WERI-Rb-1 (cell line): Measurements from ENCODE around the gene CFAP410.

Experiments
- DNase-seq: peaks from one replicate; pipeline ENCODE4 v3.0.0-alpha.2; 2020
- H3K27ac ChIP-seq: fragments of 250-450 bp; sonication (Bioruptor Pico); 2 replicates; pipeline ENCODE4 v1.5.1; 2020; ENCODE audit warnings: mild to moderate bottlenecking, moderate library complexity
- H3K27me3 ChIP-seq: fragments of 250-450 bp; sonication (Bioruptor Pico); 2 replicates; pipeline ENCODE4 v1.5.1; 2021; ENCODE audit warnings: mild to moderate bottlenecking, low read depth, moderate library complexity; ENCODE audit not compliant: insufficient read depth, severe bottlenecking
- H3K36me3 ChIP-seq: fragments of 250-450 bp; sonication (Bioruptor Pico); 2 replicates; pipeline ENCODE4 v1.5.1; 2020; ENCODE audit warnings: mild to moderate bottlenecking, moderate library complexity
- H3K4me3 ChIP-seq: 2 replicates; pipeline ENCODE4 v1.5.1; 2011; ENCODE audit warnings: low read depth, mild to moderate bottlenecking, control low read depth, low read length
- H3K9me3 ChIP-seq: fragments of 250-450 bp; sonication (Bioruptor Pico); 2 replicates; pipeline ENCODE4 v1.5.1; 2021; ENCODE audit warnings: mild to moderate bottlenecking, moderate library complexity; ENCODE audit not compliant: severe bottlenecking
- TF ChIP-seq, protein P1 (sequence below): IDR thresholded peaks from 2 replicates; pipeline ENCODE4 v1.5.1; 2011; ENCODE audit warnings: low read depth, mild to moderate bottlenecking, control low read depth, inconsistent platforms, low read length

Gene CFAP410

DNA sequence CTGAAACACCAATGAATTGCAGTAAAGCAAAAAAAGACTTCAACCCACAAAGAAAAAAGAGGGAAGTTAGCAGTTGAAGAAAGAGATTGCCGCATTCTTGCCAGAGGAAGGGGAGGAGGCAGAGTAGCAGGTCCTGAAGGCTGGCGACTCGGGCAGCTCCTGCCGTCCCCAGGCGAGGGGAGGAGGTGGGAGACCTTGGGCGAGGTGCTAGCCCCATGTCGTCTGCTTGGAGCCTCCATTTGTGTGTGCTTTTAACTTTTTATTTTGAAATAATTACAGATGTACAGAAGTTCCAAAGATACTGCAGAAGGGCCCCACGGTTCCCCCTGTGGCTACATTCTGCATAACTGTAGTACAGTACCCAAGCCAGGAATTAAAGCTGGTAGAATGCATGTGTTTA is 21.0 kb upstream of the CFAP410 start:
- H3K4me3 ChIP-seq = no peak overlapping the region

DNA sequence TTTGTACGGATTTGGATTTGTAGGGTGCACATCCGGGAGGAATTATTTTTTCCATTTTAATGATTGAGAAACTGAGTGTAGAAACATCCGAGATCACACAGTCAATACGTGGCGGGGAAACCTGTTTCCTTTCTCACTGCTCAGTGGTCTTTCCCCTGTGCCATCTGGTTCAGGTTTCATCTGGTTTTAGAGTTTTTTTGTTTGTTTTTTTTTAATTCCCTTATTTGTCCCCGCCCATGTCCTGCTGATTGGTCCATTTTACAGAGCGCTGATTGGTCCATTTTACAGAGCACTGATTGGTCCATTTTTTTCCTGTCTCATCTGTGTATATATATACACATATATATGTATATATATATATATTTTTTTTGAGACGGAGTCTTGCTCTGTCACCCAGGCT is 20.2 kb upstream of the CFAP410 start:
- H3K27ac ChIP-seq = no peak overlapping the region
- H3K4me3 ChIP-seq = no peak overlapping the region
- TF ChIP-seq, protein P1, sequence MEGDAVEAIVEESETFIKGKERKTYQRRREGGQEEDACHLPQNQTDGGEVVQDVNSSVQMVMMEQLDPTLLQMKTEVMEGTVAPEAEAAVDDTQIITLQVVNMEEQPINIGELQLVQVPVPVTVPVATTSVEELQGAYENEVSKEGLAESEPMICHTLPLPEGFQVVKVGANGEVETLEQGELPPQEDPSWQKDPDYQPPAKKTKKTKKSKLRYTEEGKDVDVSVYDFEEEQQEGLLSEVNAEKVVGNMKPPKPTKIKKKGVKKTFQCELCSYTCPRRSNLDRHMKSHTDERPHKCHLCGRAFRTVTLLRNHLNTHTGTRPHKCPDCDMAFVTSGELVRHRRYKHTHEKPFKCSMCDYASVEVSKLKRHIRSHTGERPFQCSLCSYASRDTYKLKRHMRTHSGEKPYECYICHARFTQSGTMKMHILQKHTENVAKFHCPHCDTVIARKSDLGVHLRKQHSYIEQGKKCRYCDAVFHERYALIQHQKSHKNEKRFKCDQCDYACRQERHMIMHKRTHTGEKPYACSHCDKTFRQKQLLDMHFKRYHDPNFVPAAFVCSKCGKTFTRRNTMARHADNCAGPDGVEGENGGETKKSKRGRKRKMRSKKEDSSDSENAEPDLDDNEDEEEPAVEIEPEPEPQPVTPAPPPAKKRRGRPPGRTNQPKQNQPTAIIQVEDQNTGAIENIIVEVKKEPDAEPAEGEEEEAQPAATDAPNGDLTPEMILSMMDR = no peak
- DNase-seq = no peak
- no peaks in the 10 kb centered on the region for H3K27me3 ChIP-seq
- H3K9me3 ChIP-seq = peaks cover 2% of the 10 kb centered on the region
- H3K36me3 ChIP-seq = no peaks in the 10 kb centered on the region

More for the DNA sequence above, 21.0 kb upstream of the CFAP410 start:
- Histone ChIP-seq H3K36me3 (no peaks in the 10 kb centered on the region), H3K27ac (no peak overlapping the region), H3K9me3 (peaks cover 2% of the 10 kb centered on the region), H3K27me3 (no peaks in the 10 kb centered on the region)
- DNase-seq = no peak
- TF ChIP-seq, protein P1 = 0 out of 2 replicates have a peak, but pooled peaks have one; percentile 17

DNA sequence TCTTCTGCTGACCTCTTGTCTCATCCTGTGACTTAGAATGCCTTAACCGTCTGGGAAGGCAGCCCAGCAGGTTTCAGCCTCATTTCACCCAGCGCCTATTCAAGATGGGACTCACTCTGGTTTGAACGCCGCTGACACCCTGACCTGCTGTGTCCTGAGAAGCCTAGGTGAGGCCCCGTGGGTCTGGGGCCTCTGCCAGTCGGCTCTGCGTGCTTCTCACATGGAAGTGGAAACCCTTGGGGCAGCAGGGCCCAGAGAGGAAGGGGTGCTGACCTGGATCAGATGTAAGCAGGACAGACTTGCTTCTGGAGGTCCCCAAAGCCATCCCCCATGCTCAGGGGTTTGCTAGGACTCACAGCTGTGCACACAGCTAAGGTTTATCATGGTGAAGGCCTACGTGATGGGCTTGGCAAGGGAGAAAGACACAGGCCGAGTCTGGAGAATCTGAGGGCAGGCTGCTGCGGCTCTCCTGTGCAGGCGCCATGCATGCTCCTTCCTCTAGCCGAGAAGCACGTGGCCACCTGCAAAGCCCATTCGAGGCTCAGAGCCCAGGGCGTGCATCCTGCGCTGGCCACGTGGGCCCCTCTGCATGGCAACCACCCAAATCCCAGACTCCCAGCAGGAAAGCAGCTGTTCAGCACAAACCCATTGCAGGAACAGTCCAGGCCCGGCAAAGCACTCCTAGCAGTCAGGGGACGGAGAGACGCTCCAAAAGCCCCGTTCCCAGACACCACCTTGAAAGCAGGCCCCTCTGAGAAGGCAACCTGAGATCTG is 18.1 kb upstream of the CFAP410 start:
- Histone ChIP-seq H3K9me3 (no peaks in the 10 kb centered on the region), H3K4me3 (no peak overlapping the region), H3K27me3 (no peaks in the 10 kb centered on the region), H3K27ac (no peak overlapping the region), H3K36me3 (no peaks in the 10 kb centered on the region)
- TF ChIP-seq, protein P1 = no peak
- no peak for DNase-seq

DNA sequence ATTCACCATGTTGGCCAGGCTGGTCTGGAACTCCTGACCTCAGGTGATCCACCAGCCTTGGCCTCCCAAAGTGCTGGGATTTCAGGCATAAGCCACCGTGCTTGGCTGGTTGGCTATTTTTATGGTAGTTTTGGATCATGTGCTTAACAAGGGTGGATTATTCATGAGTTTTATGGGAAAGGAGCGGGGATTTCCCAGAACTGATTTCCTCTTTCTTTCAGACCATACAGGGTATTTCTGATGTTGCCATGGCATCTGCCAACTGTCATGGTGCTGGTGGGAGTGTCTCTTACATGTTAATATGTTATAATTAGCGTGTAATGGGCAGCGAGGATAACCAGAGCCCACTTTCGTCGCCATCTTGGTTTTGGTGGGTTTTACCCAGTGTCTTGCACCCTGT is 17.4 kb upstream of the CFAP410 start:
- Histone ChIP-seq H3K27me3 (no peaks in the 10 kb centered on the region), H3K36me3 (no peaks in the 10 kb centered on the region), H3K27ac (no peak overlapping the region), H3K9me3 (no peaks in the 10 kb centered on the region), H3K4me3 (no peak overlapping the region)
- DNase-seq = no peak
- TF ChIP-seq, protein P1 = no peak

DNA sequence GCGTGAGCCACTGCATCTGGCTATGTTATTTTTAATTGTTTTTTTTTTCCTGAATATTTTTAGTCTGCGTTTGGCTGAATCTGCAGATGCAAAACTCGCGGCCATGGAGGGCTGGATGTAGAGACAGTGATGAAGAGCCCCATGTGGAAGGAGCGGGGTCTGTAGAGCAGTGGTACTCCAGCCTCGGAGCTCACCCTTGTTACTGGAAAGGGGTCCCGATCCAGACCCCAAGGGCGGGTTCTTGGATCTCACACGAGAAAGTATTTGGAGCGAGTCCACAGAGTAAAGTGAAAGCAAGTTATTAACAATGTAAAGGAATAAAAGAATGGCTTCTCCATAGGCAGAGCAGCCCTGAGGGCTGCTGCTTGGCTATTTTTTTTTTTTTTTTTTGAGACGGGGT is 17.0 kb upstream of the CFAP410 start:
- no peak for DNase-seq
- H3K27ac ChIP-seq = no peak overlapping the region
- TF ChIP-seq, protein P1 = no peak
- H3K27me3 ChIP-seq = no peaks in the 10 kb centered on the region
- no peak overlapping the region for H3K4me3 ChIP-seq
- H3K36me3 ChIP-seq = no peaks in the 10 kb centered on the region
- H3K9me3 ChIP-seq = no peaks in the 10 kb centered on the region
